NCI-H82 treated with DMSO at 0.1 percent for 48 hours (cell line): ENCODE results near the gene SORCS1.

Source experiments
- DNase-seq: peaks from one replicate; lab custom pipeline; 2025; ENCODE audit not compliant: unreplicated experiment; lab: John Stamatoyannopoulos, UW

Gene SORCS1

DNA sequence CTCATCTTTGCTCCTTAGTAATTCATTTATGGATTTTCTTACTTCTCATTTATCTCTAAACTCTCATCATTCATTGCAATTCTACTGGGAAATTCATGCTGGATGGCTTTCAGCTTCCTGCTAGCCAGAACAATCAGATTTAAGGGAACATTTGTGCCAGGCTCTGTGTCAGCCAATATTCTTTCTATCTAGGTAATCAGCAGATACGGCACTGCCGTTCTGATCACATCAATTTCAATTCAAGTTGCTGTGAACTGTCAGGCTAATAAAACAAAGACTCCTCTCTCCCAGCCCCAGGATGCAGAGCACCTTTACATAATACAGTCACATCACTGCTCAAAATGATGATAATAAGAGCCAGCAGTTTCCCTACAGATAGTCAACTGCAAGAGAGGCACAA, 468.3 kb downstream of the SORCS1 start:
- DNase-seq, result no peak

DNA sequence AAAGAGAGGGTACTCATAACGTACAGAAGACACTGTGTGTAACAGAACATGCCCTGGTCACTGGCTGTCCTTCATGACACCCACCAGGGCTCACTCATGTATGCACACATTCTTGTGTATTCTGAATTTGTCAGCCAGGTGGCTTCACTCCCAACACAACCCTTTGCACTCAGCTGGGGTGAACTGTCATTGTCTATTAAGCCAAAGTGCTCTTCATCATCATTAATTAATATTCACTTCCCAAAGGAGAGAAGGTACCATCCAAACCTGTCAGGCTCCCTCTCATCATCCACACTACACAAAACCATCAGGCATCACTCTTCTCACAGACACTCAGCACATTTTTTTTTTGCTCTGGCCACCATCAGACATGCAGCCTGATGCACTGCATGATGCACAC, 469.8 kb downstream of the SORCS1 start:
- DNase-seq, result no peak

- DNase-seq, result no peak
Observed at GRCh38 chr10:106682175-106682574, 482.3 kb downstream of the SORCS1 start.

DNA sequence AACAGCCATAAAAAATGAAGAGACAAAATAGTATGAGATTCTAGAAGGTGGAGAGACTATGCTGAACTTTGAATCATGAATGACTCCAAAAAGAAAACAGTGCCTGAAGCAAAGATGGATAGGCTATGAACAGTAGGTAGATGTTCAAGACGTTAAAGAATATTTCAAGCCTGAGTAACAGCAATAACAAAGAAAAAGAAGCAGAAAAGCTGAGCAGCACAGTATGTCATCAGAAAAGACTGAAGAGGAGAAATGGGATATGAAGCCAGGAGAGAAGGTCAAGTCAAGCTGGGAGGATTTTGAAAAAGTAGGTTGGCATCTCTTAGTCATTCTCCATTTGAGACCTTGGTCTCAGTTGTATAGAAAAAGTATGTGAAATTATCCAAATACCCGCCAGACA, 484.4 kb downstream of the SORCS1 start:
- no peak for DNase-seq

- no peak for DNase-seq
Observed at GRCh38 chr10:106679314-106679713, 485.2 kb downstream of the SORCS1 start.

DNA sequence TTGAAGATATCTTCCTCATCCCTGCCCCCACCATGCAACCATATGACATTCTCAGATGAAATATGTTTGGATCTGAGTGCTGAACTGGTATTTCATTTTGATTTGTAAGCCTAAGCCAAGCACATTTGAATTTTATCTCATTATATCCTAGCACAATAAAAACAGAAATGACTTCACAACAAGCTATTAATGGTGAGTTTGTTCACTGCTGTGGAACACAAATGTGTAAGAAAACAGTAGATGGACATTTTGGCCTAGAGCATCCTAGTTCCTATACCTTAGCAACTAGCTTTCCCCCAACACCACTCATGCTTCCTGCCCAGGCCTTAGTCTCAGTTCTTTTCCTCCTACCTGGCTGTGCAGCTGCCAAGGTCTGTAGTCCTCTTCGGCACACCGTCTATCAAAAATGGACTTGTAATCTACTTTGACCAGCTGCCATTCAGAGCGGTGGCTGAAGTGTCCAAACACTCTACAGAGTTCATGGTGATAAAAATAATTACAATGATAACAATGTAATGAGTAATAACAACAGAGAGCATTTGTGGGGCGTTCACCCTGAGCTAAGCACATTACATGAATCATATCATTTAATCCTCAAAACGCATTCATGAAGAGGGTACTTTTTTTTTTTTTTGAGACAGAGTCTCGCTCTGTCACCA, 491.9 kb downstream of the SORCS1 start:
- DNase-seq, result no peak

DNA sequence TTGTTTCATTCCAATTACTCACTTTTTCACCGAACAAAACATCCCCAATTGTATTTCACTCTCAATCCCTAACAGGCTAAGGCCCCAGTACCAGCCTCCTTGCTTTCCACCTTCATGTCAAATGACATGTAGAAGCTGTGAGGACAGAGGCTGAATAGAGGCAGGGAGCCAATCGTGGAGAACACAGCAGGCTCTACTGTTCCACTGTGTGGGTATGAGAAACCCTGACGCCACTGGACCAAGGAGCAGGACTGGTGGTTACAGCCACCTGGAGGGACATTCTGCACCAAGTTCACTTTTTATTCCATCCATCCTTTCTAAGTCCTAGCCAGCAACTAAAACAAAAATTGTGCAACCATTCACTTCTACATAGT, 502.8 kb downstream of the SORCS1 start:
- DNase-seq, result no peak

DNA sequence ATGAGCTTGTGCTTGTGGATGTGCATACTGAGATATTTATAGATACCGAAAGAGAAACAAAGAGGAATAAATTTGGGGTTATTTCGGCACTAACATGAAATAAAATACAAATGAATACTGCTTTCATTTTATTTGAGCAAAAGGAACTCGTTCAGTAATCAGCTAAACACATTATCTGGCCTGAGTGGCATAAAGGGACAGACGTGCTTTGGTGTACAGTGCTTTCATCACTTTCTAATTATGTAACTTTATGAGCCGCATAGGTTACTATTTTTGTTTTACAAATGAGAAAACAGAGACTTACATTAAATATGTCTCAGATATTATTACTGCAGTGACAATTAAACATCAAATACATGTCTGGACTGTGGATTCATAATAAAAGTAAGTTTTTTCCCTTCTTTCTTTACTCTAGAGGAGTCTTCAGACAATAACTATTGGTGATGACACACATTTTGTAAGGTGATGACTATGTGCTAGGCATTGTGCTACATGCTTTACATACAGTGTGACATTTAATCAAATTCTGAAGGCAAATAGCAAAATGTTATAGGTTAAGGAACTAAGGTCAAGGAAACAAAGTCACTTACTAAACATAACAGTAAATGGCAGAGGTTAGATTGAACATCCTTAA, 503.3 kb downstream of the SORCS1 start:
- no peak for DNase-seq

DNA sequence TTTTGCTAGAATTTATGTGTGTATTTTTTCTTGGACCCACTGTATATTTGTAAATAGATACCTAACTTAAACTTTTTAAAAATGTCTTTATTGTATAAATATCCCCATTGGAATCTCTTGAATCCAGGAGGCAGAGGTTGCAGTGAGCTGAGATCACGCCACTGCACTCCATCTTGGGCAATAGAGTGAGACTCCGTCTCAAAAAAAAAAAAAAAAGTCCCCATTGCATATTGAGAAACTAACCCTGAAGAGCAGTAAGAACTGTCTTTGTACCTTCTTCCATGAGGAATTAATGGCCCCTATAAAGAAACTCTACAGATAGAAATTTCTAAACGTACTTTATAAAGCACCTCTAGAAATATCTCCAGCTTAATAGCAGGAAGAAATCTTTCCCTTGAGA, 504.0 kb downstream of the SORCS1 start:
- DNase-seq, result no peak

DNA sequence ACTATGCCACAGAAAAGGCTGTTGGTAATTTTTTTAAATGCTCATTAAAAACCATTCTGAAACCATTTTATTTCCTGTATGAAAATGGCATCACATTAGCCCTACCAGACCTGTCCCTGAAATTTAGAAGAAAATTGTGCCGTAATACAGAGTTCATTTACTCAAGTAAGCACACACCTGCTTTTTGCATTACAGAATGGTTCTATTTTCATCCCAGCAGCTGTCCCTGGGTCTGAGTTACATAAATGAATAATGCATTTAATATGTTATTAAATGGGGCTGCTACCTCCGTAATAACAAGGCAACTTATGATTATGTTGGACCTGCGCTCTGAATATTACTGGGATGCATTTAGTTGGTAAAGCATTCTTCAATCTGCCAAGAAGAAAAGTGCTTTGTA, 508.9 kb downstream of the SORCS1 start:
- DNase-seq, result no peak

- no peak for DNase-seq
Observed at GRCh38 chr10:106655165-106655564, 509.3 kb downstream of the SORCS1 start.

DNA sequence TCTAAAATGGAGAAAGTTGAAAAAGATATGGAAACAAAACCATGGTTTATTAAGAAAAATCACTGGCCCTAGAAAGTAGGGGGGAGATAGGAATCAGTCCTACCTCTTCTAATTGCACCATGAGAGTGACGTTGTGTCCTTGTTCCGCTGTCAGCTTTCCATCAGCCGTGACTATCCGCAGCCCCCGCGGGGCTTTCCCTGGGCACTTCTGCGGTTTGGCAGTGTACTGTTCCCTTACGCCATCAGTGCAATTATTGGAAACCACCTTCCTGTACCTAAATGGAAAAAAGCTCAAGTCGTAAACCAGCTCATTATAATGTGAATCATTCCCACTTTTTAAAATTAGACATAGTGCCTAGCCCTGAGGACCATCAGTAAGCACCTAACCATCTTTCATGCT, 512.2 kb downstream of the SORCS1 start:
- no peak for DNase-seq

DNA sequence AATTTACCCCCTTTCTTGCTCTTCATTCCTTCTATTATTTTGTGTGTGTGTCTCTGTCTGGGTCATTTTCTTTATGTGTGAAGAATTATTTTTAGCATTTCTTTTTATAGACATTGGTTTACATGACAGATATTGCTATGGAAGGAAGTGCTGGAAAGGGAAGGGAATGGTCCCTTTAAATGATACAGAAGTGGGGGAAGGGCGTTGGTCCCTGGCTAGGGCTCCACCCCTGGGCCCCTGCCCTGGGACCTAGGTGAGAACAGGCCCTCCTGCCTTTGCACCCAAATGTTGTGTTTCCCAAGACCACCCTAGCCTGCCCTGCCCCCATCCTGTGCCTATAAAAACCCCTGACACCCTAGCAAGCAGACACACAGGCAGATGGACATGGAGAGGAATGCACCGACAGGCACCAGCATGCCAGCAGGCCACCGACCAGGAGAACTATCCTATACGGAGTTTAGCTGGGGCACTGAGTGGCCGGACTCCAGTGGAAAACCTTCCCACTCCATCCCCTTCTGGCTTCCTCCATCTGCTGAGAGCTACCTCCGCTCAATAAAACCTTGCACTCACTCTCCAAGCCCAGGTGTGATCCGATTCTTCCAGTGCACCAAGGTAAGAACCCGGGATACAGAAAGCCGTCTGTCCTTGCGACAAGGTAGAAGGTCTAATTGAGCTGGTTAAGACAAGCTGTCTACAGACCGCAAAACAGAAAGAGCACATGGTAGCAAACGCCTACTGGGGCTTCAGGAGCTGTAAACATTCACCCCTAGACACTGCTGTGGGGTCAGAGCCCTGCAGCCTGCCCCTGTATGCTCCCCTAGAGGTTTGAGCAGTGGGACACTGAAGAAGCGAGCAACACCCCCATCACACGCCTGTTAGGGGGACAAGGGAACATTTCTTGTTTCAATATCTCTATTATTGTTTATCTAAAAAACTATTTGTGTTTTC, 515.7 kb downstream of the SORCS1 start:
- DNase-seq, result no peak

- DNase-seq, result no peak
Observed at GRCh38 chr10:106643473-106643872, 521.0 kb downstream of the SORCS1 start.

GRCh38 chr10:106637873-106638272, 526.6 kb downstream of the SORCS1 start:
- DNase-seq, result no peak

DNA sequence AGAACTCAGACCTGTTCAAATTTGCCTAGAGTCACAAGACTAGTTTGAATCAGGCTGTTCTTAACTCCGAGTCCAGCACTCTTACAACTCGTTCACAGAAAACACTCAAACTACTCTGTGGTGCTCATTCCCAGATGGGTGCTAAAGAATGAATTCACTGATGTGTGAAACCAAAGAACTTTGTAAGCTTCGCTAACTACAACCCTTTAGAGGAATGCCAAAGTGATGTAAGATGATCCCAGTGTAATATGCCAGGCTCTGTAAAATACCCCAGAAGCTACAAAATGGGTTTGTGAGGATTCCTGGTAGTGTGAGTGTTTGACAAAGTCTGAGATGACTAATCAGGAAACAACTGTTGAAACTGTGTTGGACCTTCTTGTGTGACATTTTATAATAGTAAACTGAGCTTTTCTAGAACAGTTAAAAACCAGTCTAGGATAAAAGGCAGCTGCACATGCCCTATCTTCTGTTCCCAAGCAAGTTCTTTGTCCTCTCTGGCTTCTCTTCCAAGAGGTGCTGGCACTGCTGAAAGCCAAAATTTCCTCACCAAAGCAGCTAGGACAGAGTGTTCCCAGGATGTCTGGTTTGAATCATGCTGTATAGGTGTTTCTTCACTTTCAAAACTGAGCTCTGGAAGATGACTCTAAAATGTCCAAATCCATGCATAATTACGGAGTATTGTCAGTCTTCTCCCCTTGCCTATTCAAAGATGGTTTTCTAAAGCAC, 527.6 kb downstream of the SORCS1 start:
- DNase-seq, result no peak

- no peak for DNase-seq
Observed at GRCh38 chr10:106635947-106636346, 528.6 kb downstream of the SORCS1 start.

- DNase-seq, result no peak
Observed at GRCh38 chr10:106631016-106631702, 533.3 kb downstream of the SORCS1 start.

GRCh38 chr10:106626371-106626770, 538.1 kb downstream of the SORCS1 start:
- no peak for DNase-seq

DNA sequence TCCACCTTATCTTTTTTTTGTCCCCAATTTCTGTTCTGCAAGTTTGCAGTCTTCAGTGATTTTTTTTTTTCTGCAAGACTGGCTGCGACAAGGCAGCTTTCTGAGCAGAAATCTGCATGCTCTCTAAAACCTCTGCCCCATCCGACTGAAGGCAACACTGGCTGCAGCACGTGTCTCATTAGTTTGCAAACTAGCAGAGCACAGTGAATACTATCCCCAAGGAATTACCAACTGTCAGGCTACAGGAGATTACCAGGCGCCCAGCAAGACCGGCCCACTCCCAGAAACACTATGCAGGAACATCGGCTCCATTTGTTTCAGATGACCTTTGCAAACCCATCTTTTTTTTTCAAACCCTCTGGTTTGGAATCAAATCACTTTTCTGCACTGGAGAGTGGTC, 538.8 kb downstream of the SORCS1 start:
- DNase-seq, result peak; percentile 36

GRCh38 chr10:106619346-106619745, 545.2 kb downstream of the SORCS1 start:
- DNase-seq, result no peak
